LNCAP (cell line): ENCODE measurements around the gene DOCK11.

Experiments used
- TF ChIP-seq, protein P1 (sequence below): fragments of 450-650 bp; IDR thresholded peaks from 2 replicates; pipeline ENCODE4 v1.5.1; 2017; ENCODE audit warnings: mild to moderate bottlenecking

The DOCK11 gene

DNA sequence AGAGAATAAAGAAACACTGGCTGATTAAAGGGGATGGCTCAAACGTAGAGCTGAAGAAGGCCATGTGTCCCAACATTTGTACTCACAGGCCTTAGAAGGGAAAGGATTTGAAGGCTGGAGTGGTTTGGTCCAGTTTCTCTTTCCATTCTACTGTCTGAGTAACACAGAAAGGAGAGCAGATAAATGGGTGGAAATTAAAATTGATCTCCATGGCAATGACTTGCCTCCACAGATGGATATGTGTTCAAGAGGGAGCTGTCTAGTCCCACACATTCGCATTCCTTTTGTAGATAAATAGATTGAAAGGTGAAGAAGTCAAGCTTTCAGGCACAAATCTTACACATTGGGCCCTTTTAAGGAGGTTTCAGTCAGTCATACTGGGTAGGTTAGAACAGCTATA is 74.6 kb downstream of the DOCK11 start:
- TF ChIP-seq, protein P1, sequence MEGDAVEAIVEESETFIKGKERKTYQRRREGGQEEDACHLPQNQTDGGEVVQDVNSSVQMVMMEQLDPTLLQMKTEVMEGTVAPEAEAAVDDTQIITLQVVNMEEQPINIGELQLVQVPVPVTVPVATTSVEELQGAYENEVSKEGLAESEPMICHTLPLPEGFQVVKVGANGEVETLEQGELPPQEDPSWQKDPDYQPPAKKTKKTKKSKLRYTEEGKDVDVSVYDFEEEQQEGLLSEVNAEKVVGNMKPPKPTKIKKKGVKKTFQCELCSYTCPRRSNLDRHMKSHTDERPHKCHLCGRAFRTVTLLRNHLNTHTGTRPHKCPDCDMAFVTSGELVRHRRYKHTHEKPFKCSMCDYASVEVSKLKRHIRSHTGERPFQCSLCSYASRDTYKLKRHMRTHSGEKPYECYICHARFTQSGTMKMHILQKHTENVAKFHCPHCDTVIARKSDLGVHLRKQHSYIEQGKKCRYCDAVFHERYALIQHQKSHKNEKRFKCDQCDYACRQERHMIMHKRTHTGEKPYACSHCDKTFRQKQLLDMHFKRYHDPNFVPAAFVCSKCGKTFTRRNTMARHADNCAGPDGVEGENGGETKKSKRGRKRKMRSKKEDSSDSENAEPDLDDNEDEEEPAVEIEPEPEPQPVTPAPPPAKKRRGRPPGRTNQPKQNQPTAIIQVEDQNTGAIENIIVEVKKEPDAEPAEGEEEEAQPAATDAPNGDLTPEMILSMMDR, result no peak

DNA sequence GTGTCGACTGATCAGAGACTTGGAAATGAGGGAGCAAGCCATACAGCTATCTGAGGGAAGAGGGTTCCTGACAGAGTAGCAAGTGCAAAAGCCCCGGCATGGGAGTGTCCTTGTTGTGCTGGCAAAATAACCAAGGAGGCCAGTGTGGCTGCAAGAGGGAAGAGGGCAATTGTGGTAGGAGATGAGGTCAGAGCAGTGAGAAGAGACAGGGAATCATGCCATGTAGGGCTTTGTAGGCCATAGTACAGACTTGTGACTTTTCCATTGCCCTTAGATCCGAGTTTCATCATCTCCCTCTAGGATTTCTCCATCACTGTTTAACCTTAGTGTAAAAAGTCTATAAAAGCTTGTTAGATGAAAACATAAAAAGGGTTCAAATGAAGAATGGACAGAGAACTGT is 76.2 kb downstream of the DOCK11 start:
- TF ChIP-seq, protein P1, result no peak

DNA sequence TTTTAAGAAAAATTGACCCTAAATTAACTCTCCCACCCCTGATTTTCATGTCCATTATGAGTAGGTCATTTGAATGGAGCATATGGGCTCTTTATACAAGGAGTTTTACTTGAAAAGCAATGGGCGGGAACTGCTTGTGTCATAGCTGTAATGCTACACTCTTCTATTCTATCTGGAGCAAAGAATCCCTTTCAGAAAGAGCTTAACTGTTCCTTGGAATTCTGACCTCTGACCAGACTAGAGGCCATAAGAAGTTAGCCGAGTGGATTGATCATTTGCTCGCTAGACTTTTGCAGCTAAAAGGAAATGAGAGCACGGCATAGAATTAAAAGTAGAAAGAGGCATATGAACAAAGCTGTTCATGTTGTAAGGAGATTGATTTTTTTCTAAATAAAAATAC is 79.1 kb downstream of the DOCK11 start:
- TF ChIP-seq, protein P1, result no peak

DNA sequence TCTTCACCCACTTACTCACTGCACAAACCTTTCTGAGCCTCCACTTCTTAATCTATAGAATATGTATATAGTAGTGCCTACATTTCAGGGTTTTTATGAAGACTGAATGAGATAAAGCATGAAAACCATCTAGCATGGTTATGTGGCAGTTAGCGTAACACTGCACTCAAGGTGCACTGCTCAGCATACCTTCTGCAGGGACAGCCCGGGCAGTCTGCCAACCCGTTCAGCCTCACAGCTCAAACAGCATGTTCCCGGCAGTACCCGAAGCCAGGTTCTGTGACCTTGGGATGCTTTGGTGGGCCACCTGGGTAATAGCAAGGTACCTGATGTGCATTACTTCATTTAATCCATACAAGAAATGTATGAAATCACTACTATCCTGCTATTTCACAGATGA is 81.4 kb downstream of the DOCK11 start:
- TF ChIP-seq, protein P1, result no peak

DNA sequence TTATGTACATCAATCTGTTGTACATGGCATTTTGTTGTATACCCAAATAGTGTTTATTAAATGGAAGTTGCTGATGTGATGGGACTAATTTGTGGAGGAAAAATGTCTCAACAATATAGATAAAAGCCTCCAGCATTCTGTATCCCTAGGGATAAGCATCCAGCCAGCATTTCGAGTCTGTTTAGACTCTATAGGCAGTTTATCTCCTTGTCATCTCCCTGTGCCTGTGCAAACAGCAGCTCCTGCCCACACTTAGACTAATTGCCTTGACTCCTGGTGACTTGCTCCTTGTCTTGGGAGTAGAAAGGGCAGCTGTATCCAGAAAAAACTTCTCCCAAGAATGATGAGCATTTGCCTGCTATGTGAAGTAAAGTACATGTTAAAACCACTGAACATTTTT is 83.8 kb downstream of the DOCK11 start:
- TF ChIP-seq, protein P1, result no peak

DNA sequence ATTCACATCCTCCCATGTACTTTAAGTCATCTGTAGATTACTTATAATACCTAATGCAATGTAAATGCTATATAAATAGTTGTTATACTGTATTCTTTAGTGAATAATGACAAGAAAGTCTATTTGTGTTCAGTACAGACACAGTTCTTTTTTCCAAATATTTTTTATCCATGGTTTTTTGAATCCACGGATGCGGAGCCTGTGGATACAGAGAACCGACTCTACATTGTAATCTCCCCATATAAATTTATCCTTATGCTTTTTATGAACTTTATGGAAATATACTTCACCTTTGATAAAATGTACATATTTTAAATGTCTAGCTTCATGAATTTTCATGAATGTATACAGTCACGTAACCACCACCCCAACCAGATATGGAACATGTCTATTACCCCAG is 88.2 kb downstream of the DOCK11 start:
- TF ChIP-seq, protein P1, result no peak

DNA sequence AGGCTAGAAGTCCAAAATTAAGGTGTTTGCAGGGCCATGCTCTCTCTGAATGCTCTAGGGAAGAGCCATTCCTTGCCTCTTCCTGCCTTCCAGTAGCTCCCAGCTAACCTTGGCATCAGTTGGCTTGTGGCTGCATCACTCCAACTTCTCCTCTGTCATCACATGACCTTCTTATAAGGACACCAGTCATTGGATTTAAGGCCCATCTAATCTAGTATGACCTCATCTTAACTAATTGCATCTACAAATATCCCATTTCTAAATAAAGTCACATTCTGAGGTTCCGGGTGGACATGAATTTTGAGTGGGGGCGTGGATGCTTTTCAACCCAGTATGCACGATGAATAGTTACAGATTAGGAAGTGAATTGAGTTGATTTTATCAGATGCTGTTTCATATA is 89.7 kb downstream of the DOCK11 start:
- TF ChIP-seq, protein P1, result no peak

DNA sequence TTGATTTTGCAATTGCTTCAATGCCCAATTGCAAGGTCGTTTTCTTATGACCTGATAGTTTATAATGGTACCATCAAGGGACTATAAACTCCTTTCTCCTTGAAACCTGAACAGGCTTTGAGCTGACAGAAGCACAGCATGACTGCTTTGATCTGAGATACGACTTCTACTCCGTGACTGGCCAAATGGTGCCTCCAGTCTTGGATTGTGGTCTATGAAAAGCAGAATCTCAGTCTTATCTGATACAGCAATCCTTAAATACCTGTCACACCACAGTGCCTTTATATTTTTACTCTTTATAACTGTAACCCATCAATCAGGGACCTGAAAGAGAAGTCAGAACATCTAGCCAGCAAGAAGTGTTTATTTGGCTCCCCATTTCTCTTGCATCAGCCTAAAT is 93.1 kb downstream of the DOCK11 start:
- TF ChIP-seq, protein P1, result no peak
